ACC112 (cell line): ENCODE measurements around the gene ANKFN1.
A peak's percentile ranks its signal among the peaks of the same experiment; 100 is the strongest.

ENCODE experiments used
- H2AFZ ChIP-seq: fragments of 200-600 bp; sonication (generic); one replicate; pipeline ENCODE4 v1.6.0; 2017; ENCODE audit warnings: antibody characterized with exemption, low read length; ENCODE audit not compliant: unreplicated experiment
- H3K27ac ChIP-seq: fragments of 200-600 bp; sonication (generic); 2 replicates; pipeline ENCODE4 v1.5.1; 2014; ENCODE audit warnings: low read depth, mild to moderate bottlenecking, antibody characterized with exemption, low read length, moderate library complexity
- H3K27me3 ChIP-seq: fragments of 200-600 bp; sonication (generic); 2 replicates; pipeline ENCODE4 v1.6.1; 2014; ENCODE audit warnings: mild to moderate bottlenecking, antibody characterized with exemption, low read length, moderate library complexity, mixed read lengths; ENCODE audit not compliant: insufficient read depth
- H3K36me3 ChIP-seq: fragments of 200-600 bp; sonication (generic); 2 replicates; pipeline ENCODE4 v1.6.1; 2016; ENCODE audit warnings: mild to moderate bottlenecking, antibody characterized with exemption, low read length, moderate library complexity, mixed read lengths; ENCODE audit not compliant: insufficient read depth
- H3K4me1 ChIP-seq: fragments of 200-600 bp; sonication (generic); one replicate; pipeline ENCODE4 v1.6.1; 2016; ENCODE audit warnings: low read length, mixed read lengths; ENCODE audit not compliant: insufficient read depth, unreplicated experiment, control insufficient read depth
- H3K4me3 ChIP-seq: fragments of 200-600 bp; sonication (generic); 2 replicates; pipeline ENCODE4 v1.5.1; 2014; ENCODE audit warnings: mild to moderate bottlenecking, low read depth, low read length
- H3K79me2 ChIP-seq: fragments of 200-600 bp; sonication (generic); one replicate; pipeline ENCODE4 v1.6.0; 2016; ENCODE audit warnings: low read length; ENCODE audit not compliant: control insufficient read depth, unreplicated experiment, insufficient read depth

Gene ANKFN1

GRCh38 chr17:56182081-56182480 lies 28.8 kb downstream of the ANKFN1 start:
- Histone ChIP-seq H3K79me2 (no peaks in the 10 kb centered on the region), H3K27ac (no peak overlapping the region), H3K4me3 (no peak overlapping the region), H3K27me3 (no peaks in the 10 kb centered on the region), H3K4me1 (peaks cover 23% of the 10 kb centered on the region), H2AFZ (no peak overlapping the region), H3K36me3 (no peaks in the 10 kb centered on the region)

DNA sequence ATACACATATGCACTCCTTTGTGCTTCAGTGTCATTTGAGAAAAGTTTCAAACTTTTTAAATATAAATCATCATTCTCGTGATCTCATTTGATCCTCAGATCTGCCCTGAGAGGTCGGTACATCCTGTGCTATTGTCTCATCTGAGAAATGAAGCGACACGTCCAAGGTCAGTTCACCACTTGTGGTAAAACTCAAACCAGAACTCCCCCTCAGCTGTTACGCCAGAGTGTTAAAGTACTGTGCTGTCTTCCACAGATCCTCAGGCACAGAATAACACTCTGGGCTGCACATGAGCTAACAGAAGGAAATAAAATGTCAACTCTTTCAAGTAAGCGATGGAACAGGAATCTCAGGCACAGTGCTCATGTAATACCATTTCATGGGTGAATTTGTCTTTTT lies 31.4 kb downstream of the ANKFN1 start:
- Histone ChIP-seq H3K4me3 (no peak overlapping the region), H2AFZ (peak overlapping the region; percentile 49), H3K36me3 (no peaks in the 10 kb centered on the region), H3K27ac (peak overlapping the region; percentile 91), H3K79me2 (no peaks in the 10 kb centered on the region), H3K27me3 (no peaks in the 10 kb centered on the region), H3K4me1 (peaks cover 23% of the 10 kb centered on the region)

DNA sequence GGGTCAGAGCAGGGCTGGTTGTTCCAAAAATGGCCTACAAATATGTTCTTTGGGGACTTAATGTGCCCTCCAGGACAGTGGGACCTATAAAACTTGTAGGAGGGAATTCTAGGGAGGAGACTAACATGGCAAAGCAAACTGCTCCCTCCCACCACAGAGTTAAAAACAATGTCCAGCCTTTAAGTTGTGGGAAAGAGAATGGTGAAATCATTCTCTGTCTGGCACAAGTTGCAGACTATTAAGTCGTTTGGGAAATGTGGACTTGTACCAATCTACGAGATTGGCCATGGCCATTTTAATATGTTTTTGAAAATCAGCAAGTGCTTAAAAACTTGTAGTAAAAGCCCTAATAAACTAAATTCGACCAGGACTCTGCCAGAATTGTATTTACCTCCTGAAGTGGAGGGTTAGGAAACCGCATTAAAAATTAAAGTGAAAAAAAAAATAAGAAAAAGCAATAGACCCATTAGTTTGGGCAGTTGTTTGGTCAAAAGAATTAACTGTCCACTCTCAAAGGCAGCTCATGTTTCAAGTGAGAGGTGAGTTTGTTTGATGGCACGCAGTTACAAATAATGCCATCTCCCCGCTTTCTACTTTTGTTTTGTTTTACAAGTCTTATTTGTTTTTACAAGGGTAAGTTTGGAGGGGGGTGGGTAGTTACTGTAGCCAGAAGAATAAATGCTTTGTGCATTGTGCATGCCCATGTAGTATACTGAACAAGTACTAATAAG lies 32.4 kb downstream of the ANKFN1 start:
- no peaks in the 10 kb centered on the region for H3K27me3 ChIP-seq
- H2AFZ ChIP-seq, result peak overlapping the region; percentile 97
- peak overlapping the region; percentile 36 for H3K4me3 ChIP-seq
- H3K27ac ChIP-seq, result peak overlapping the region; percentile 91
- no peaks in the 10 kb centered on the region for H3K36me3 ChIP-seq
- H3K79me2 ChIP-seq, result no peaks in the 10 kb centered on the region
- H3K4me1 ChIP-seq, result peaks cover 23% of the 10 kb centered on the region

DNA sequence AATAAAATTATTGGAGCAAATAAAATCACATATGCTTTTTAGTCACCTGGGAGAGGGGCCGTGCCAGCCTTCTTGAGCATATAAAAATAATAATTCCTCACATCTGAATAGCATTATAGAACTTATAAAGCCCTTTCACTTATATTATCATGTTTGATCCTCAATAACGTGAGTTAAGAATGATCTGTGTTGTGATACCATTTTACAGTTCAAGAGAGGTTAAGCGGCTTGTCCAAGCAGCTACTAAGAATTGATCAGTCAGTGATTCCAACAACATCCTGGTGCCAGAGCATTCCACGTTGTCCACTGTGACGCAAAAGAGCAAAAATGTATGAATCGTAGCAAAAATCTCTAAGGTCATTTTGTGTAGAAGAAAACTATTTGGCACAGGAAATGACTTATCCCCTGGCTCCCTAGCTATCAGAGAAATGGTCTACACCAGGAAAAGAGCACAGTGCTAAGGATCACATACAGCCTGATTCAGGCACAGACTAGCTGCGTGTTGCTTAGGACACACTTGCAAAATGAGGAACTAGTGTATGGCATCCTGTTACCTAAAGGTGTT lies 33.0 kb downstream of the ANKFN1 start:
- peaks cover 23% of the 10 kb centered on the region for H3K4me1 ChIP-seq
- H3K27ac ChIP-seq, result peak overlapping the region; percentile 91
- H3K36me3 ChIP-seq, result no peaks in the 10 kb centered on the region
- peak overlapping the region; percentile 36 for H3K4me3 ChIP-seq
- H3K27me3 ChIP-seq, result no peaks in the 10 kb centered on the region
- no peaks in the 10 kb centered on the region for H3K79me2 ChIP-seq
- H2AFZ ChIP-seq, result peak overlapping the region; percentile 97

- Histone ChIP-seq H2AFZ (no peak overlapping the region), H3K27me3 (no peaks in the 10 kb centered on the region), H3K4me3 (no peak overlapping the region)
These were observed 50.2 kb downstream of the ANKFN1 start for GRCh38 chr17:56203430-56203829.

DNA sequence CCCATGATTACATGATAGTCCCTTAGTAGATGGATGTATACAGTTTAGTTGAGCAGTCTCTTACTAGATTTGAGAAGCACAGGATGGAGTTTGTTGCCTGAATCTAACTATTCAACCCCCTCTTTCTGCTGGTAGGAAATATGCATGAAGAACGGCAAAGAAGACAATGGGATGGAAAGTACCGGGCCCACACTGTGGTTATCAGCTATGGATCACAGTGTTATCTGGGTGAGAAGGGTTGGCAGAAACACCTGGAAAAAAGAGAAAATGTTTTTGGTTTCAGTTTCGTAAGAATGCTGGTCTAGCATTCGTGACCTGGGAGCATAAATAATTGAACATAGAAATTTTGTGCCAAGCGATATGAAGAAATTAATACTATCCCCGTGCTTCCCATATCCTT lies 53.1 kb downstream of the ANKFN1 start:
- H2AFZ ChIP-seq, result no peak overlapping the region

More at GRCh38 chr17:56203430-56203829, 50.2 kb downstream of the ANKFN1 start:
- H3K4me1 ChIP-seq, result no peaks in the 10 kb centered on the region
- H3K36me3 ChIP-seq, result no peaks in the 10 kb centered on the region
- no peak overlapping the region for H3K27ac ChIP-seq
- no peaks in the 10 kb centered on the region for H3K79me2 ChIP-seq

DNA sequence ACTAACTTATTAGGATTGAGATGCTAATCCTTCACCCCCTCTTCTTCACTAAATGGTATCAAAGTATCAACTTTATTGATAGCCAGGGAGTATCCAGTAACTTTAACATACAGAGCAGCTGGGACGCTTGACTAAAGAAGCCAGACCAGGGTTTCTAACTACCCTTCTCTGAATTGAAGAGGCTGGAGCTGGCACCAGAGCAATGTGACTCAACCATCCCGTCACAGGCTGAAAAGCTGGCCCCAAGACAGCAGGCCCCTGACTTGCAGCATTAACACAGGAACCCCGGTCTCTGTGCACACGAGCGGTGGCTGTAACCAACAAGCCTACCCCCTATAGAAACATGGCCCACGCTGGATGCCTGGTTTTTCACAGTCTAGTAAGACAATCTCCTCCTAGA lies 59.8 kb downstream of the ANKFN1 start:
- H3K36me3 ChIP-seq, result no peaks in the 10 kb centered on the region
- no peaks in the 10 kb centered on the region for H3K27me3 ChIP-seq
- H2AFZ ChIP-seq, result no peak overlapping the region
- H3K4me1 ChIP-seq, result no peaks in the 10 kb centered on the region
- no peaks in the 10 kb centered on the region for H3K79me2 ChIP-seq
- H3K27ac ChIP-seq, result no peak overlapping the region
- H3K4me3 ChIP-seq, result no peak overlapping the region

More for the DNA sequence above, 53.1 kb downstream of the ANKFN1 start:
- H3K27me3 ChIP-seq, result no peaks in the 10 kb centered on the region
- H3K27ac ChIP-seq, result no peak overlapping the region
- H3K79me2 ChIP-seq, result no peaks in the 10 kb centered on the region
- H3K36me3 ChIP-seq, result no peaks in the 10 kb centered on the region
- H3K4me3 ChIP-seq, result no peak overlapping the region
- H3K4me1 ChIP-seq, result no peaks in the 10 kb centered on the region

GRCh38 chr17:56217921-56218320 lies 64.6 kb downstream of the ANKFN1 start:
- no peak overlapping the region for H3K27ac ChIP-seq
- no peaks in the 10 kb centered on the region for H3K27me3 ChIP-seq
- H3K4me3 ChIP-seq, result no peak overlapping the region
- H3K79me2 ChIP-seq, result no peaks in the 10 kb centered on the region
- no peaks in the 10 kb centered on the region for H3K4me1 ChIP-seq
- no peak overlapping the region for H2AFZ ChIP-seq
- H3K36me3 ChIP-seq, result no peaks in the 10 kb centered on the region

DNA sequence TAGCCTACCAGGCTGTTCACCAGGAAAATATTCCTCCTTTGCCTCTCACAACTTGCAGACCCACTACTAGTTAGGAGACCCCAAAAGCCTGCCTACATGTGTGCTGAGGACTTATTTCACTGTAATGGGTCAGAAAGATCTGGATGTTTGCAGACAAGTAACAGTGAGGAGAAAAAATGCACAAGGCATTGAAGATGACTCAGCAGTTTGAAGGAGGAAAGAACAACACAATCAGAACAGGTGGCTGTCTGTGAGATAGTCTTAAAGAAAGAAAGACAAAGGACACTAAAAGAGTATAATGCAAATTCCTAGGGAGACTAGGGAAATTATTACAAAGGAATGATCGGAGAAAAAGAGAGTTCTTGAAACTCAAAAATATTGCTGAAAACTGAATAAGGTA lies 69.0 kb downstream of the ANKFN1 start:
- Histone ChIP-seq H3K27ac (no peak overlapping the region), H3K27me3 (no peaks in the 10 kb centered on the region), H3K36me3 (no peaks in the 10 kb centered on the region), H3K4me3 (no peak overlapping the region), H3K4me1 (no peaks in the 10 kb centered on the region), H3K79me2 (no peaks in the 10 kb centered on the region), H2AFZ (peak overlapping the region; percentile 74)

DNA sequence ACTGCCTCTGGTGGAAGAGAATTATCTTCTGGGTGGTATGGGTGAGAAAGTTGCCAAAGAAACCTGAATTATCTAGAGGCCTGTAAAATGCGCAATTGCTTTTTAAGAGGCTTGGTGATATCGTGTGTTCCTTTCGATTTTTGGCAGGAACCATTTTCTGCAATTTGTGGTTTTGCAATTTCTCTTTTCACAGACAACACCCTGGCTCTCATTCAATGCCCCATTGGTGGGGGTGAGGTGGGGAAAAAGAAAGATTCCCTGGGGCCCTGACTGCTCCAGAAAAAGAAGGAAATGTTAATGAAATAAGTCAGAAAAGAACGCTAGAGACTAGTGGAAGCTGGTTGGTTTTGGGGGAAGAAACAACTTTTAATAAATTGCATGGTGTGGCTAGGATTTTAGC lies 77.4 kb downstream of the ANKFN1 start:
- no peaks in the 10 kb centered on the region for H3K79me2 ChIP-seq
- peak overlapping the region; percentile 89 for H2AFZ ChIP-seq
- H3K27ac ChIP-seq, result peak overlapping the region; percentile 15; the same call in 1 of the 2 replicates
- H3K4me3 ChIP-seq, result peak overlapping the region; percentile 64
- H3K36me3 ChIP-seq, result no peaks in the 10 kb centered on the region
- peaks cover 18% of the 10 kb centered on the region for H3K4me1 ChIP-seq
- H3K27me3 ChIP-seq, result no peaks in the 10 kb centered on the region

GRCh38 chr17:56231252-56231651 lies 78.0 kb downstream of the ANKFN1 start:
- Histone ChIP-seq H3K4me3 (peak overlapping the region; percentile 64), H3K79me2 (no peaks in the 10 kb centered on the region), H3K36me3 (no peaks in the 10 kb centered on the region), H3K4me1 (peaks cover 18% of the 10 kb centered on the region), H3K27me3 (no peaks in the 10 kb centered on the region), H3K27ac (peak overlapping the region; percentile 15; the same call in 1 of the 2 replicates), H2AFZ (peak overlapping the region; percentile 89)
